Measurements from ENCODE around the gene KDM4D.
"Not testable (repeated sequence)": the region's sequence is repeated elsewhere in the genome, so short reads cannot be mapped to it uniquely, and the experiment has no call there.

The KDM4D gene

GRCh38 chr11:94959179-94959578, 14.3 kb upstream of the KDM4D start:
- no peak for DNase-seq

GRCh38 chr11:94960488-94960887, 13.0 kb upstream of the KDM4D start:
- no peak for DNase-seq

- no peak for DNase-seq
Measured at GRCh38 chr11:94961255-94961654, 12.3 kb upstream of the KDM4D start.

DNA sequence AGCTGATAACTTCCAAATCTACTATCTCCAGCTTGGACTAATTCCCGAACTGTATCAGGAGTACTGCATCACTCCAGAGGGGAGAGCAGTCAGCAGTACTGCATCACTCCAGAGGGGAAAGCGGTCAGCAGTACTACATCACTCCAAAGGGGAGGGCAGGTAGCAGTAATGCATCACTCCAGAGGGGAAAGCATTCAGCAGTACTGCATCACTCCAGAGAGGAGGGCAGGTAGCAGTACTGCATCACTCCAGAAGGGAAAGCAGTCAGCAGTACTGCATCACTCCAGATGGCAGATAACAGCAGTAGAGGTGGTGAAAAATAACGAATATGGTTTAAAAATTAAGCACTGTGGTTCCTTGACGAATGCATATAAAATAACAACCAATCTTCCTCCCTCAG, 8.6 kb upstream of the KDM4D start:
- DNase-seq: no peak

GRCh38 chr11:94968334-94968958, 5.1 kb upstream of the KDM4D start:
- peak in 1 of 2 donors; percentile 16 for DNase-seq

DNA sequence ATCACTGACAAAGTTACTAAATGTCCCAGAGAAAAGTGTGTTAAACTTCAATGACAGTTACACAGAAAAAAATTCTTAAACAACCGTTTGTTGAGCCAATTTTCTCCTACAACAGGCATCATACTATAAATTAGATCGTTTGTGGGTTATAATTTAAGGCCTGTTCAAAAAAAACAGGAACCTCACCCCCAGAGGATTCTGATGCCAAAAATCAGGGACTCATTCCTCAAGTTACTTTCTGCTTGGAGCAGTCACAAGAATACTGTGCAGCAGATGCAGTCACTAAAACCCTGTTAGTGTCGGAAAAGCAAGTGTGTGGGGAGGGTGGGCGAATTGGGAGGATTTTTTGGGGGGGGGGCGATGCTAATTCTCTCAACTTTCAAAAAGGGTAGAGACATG, 810 bp upstream of the KDM4D start:
- DNase-seq: no peak

- DNase-seq: no peak
Measured at GRCh38 chr11:94974178-94974577, 669 bp downstream of the KDM4D start.

DNA sequence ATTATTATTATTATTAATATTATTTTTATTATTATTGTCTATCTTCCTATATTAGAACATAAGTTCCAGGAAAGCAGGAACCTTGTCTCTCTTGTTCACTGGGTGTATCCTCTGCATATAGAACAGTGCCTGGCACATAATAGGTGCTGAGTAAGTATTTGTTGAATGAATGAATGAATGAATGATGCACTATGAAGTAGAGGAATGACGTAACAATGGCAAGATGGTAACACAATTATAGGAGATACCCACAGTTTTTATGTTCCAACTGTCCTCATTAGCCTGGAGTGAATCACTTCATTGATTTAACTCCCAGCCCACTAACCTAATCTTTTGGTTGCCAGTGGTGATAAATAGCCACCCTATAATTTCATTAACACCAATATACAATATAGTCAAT, 2.1 kb downstream of the KDM4D start:
- no peak for DNase-seq

DNA sequence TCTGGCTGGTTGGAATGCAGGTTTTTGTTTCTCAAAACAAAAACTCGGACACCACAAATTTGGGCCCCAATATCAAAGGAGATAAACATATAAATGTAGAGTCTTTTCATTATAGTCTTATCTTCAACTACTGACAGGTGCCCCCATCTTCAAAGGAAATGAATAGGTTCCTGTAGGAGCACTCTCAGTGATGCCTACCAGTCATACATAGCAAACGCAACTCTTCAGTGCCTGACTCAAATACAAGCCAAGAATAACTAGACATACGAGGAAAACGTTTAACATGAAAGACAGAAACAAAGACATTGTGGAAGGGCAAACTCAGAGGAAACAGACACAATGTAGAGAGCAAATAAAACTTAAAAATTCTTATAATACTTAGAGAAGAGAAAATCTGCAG, 13.9 kb downstream of the KDM4D start:
- no peak for DNase-seq

GRCh38 chr11:94988748-94989147, 15.2 kb downstream of the KDM4D start:
- DNase-seq: no peak

DNA sequence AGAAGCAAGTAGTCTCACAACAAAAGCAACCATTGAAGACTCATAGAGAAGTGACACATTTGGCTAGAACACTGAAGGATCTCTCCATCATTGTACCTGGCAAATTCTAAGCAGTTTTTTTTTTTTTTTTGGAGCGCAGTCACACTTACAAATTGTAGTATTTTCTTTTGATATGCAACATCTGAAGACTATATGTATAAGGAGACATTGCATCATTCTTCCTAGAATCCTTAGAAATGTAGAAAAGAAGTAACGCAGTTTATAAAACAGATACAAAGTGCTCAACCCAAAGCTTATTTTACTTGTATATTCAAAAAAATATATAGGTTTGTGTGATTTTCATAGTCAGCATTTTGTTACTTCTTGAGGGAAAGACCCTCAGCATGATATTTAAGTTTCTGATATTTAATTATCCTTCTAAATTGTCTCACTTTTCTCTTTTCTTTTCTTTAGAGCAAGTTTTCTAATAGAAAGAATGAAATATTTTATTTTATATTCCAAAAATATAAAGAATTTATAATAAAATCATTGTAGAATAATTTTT, 20.0 kb downstream of the KDM4D start:
- DNase-seq: no peak

- DNase-seq: no peak
Measured at GRCh38 chr11:94997437-94997836, 23.9 kb downstream of the KDM4D start.

GRCh38 chr11:94998285-94998684, 24.8 kb downstream of the KDM4D start:
- DNase-seq: no peak

DNA sequence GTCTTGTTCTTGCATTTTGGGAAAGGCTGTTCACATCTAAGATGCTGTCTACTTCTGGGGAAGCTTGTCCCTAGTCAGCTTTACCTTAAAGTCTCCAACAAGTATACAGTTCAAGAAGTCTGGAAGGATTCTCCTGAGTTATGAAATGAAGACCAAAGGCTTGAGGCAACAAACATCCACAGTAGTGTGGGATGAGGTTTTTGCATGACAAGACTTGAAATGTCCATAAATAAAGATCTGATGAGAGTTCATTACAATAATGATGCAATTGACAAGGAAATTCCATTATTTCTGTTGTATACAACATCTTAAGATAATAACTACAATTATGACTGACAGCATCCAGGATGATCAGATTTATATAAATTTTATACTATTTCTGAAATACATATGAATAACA, 30.2 kb downstream of the KDM4D start:
- no peak for DNase-seq

- DNase-seq: no peak
Measured at GRCh38 chr11:95005642-95006041, 32.1 kb downstream of the KDM4D start.

DNA sequence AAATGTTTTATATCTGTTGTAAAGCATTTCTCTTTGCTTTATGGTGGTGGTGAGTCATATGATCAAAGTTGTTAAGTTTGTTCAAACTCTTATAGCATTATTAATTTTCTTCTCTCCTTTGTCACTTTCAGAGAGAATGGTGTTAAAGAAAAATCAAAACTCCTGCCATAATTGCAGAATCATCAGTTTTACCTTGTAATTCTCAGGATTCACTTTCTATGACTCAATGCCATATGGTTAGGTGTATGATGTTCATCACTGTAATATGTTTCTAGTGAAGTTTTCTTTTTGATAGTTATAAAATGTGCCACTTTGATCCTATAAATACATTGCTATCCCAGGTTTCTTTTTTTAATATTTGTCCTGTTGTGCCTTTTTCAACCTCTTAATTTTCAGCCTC, 37.9 kb downstream of the KDM4D start:
- DNase-seq: no peak

- DNase-seq: no peak
Measured at GRCh38 chr11:95014184-95014821, 40.8 kb downstream of the KDM4D start.

DNA sequence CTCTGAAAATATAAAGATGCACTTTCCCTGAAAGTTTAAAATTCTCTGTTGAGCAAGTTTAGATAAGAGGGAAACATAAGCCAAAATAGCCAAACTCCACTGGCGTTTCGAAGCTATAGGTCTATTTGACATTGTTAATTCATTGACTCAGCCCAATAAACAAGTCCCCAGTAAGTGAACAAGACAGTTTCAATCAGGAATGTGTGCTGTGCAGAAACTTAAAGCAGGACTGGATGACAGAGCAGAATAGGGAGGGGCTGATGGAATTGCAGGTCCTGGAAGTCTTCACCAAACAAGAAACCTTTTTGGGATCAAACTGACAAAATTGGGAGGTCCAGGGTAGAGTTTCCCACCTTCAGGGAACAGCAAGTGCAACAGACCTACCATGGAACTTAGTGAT, 42.6 kb downstream of the KDM4D start:
- DNase-seq: no peak

GRCh38 chr11:95021468-95021867, 48.0 kb downstream of the KDM4D start:
- not testable (repeated sequence) for DNase-seq

- no peak for DNase-seq
Measured at GRCh38 chr11:95024958-95025357, 51.4 kb downstream of the KDM4D start, which contains the start of gene KDM4E. TSS of gene KDM4E (plus strand) at chr11:95025258. CDS start at chr11:95025558, 300 bp downstream.

DNA sequence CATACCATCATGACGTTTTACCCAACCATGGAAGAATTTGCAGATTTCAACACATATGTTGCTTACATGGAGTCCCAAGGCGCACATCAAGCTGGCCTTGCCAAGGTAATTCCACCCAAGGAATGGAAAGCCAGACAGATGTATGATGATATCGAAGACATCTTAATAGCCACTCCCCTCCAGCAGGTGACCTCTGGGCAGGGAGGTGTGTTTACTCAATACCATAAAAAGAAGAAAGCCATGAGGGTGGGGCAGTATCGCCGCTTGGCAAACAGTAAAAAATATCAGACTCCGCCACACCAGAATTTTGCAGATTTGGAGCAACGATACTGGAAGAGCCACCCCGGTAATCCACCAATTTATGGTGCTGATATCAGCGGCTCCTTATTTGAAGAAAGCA, 52.1 kb downstream of the KDM4D start:
- not testable (repeated sequence) for DNase-seq

- DNase-seq: no peak
Measured at GRCh38 chr11:95028357-95028756, 54.8 kb downstream of the KDM4D start.

DNA sequence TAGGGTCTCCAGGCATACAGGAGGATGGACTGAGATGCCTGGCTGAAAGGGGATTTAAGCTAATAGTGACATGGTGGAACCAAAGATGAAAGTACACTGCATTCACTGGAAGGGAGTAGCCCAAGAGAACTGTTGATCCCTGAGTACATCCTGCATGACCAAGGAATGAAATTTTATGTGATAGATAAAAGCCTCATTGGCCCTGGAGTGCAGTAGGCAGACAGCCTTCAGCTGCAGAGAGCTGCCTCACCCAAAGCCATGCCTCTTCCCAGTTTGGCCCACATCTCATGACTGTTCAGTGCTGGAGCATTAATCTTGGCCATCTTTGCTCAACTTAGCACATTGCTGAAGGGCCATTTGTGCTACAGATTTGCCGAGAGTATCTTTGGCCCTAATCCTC, 59.5 kb downstream of the KDM4D start:
- DNase-seq: no peak

DNA sequence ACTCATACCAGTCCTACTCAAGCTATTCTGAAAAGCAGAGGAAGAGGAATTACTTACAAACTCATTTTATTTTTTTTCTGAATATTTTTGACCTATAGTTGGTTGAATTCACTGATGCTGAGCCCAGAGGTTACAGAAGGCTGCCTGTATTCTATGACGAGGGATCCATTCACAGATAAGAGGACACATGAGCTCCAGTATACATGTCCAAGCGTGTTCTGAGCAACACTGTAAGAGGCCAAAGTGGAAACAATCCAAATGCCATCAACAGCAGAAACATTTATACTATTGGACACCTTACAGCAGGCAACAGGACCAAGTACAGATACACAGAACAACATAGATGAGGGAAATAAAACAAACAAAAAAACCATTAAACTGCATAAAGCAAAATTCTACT, 61.8 kb downstream of the KDM4D start:
- no peak for DNase-seq
